ENCODE results near the gene STAMBPL1. TPM values are rescaled to one million over a fixed set of nuclear protein-coding genes. Genes with fewer than 3 reads are reported as not detected.
"Not testable (repeated sequence)": the region's sequence is repeated elsewhere in the genome, so short reads cannot be mapped to it uniquely, and the experiment has no call there.

The STAMBPL1 gene
- total RNA-seq, 2 donors from 2014 or later = 4.4 to 6.0 TPM

GRCh38 chr10:88911116-88911515 is 31.1 kb downstream of the STAMBPL1 start:
- no peak for DNase-seq (ENCODE audit: low spot score)
- intact Hi-C loops (cut with DNase I) = no loop called here

GRCh38 chr10:88911851-88912250 is 31.8 kb downstream of the STAMBPL1 start:
- intact Hi-C loops (cut with DNase I) = no loop called here
- DNase-seq (ENCODE audit: low spot score) = no peak

- intact Hi-C loops (cut with DNase I) = no loop called here
- DNase-seq (ENCODE audit: low spot score) = no peak
Observed at GRCh38 chr10:88913127-88913526, 33.1 kb downstream of the STAMBPL1 start.

GRCh38 chr10:88913788-88914187 is 33.7 kb downstream of the STAMBPL1 start:
- intact Hi-C loops (cut with DNase I) = no loop called here
- no peak for DNase-seq (ENCODE audit: low spot score)

GRCh38 chr10:88915781-88916180 is 35.7 kb downstream of the STAMBPL1 start:
- DNase-seq (ENCODE audit: low spot score) = no peak
- intact Hi-C loops (cut with DNase I) = no loop called here

GRCh38 chr10:88916231-88916630 is 36.2 kb downstream of the STAMBPL1 start:
- intact Hi-C loops (cut with DNase I) = no loop called here
- no peak for DNase-seq (ENCODE audit: low spot score)

- intact Hi-C loops (cut with DNase I) = no loop called here
- DNase-seq (ENCODE audit: low spot score) = no peak
Observed at GRCh38 chr10:88916986-88917385, 36.9 kb downstream of the STAMBPL1 start.

- intact Hi-C loops (cut with DNase I) = no loop called here
- DNase-seq (ENCODE audit: low spot score) = no peak
Observed at GRCh38 chr10:88918191-88918905, 38.3 kb downstream of the STAMBPL1 start.

- no peak for DNase-seq (ENCODE audit: low spot score)
- intact Hi-C loops (cut with DNase I) = no loop called here
Observed at GRCh38 chr10:88919041-88919440, 39.0 kb downstream of the STAMBPL1 start.

GRCh38 chr10:88920198-88920597 is 40.2 kb downstream of the STAMBPL1 start:
- intact Hi-C loops (cut with DNase I) = no loop called here
- DNase-seq (ENCODE audit: low spot score) = no peak

GRCh38 chr10:88920986-88921593 is 41.0 kb downstream of the STAMBPL1 start:
- intact Hi-C loops (cut with DNase I) = no loop called here
- no peak for DNase-seq (ENCODE audit: low spot score)

- intact Hi-C loops (cut with DNase I) = no loop called here
- DNase-seq (ENCODE audit: low spot score) = no peak
Observed at GRCh38 chr10:88922041-88922440, 42.0 kb downstream of the STAMBPL1 start.

GRCh38 chr10:88923520-88923919 is 43.5 kb downstream of the STAMBPL1 start:
- DNase-seq (ENCODE audit: low spot score) = no peak
- intact Hi-C loops (cut with DNase I) = no loop called here

- DNase-seq (ENCODE audit: low spot score) = no peak
- intact Hi-C loops (cut with DNase I) = no loop called here
Observed at GRCh38 chr10:88926566-88927415, 46.7 kb downstream of the STAMBPL1 start.

GRCh38 chr10:88927416-88927690 is 47.3 kb downstream of the STAMBPL1 start:
- DNase-seq (ENCODE audit: low spot score) = no peak
- intact Hi-C loops (cut with DNase I) = no loop called here

GRCh38 chr10:88928254-88928653 is 48.2 kb downstream of the STAMBPL1 start:
- intact Hi-C loops (cut with DNase I) = no loop called here

GRCh38 chr10:88931548-88931947 is 51.5 kb downstream of the STAMBPL1 start:
- no peak for DNase-seq (ENCODE audit: low spot score)
- intact Hi-C loops (cut with DNase I) = loop anchor here (2.0 to 5.0 kb wide), 3 partner anchors 51 to 95 kb away; partner anchors contain the start of gene STAMBPL1 (in 1 of the 2)

More at GRCh38 chr10:88928254-88928653, 48.2 kb downstream of the STAMBPL1 start:
- no peak for DNase-seq (ENCODE audit: low spot score)

- intact Hi-C loops (cut with DNase I) = loop anchor here in 1 of 2 donors (5.0 kb wide), 1 partner anchor 95 kb away; no protein-coding TSS in a partner anchor
- not testable (repeated sequence) for DNase-seq (ENCODE audit: low spot score)
Observed at GRCh38 chr10:88932029-88932428, 52.0 kb downstream of the STAMBPL1 start.

GRCh38 chr10:88932539-88933256 is 52.7 kb downstream of the STAMBPL1 start:
- intact Hi-C loops (cut with DNase I) = loop anchor here in 1 of 2 donors (5.0 kb wide), 1 partner anchor 95 kb away; no protein-coding TSS in a partner anchor
- no peak for DNase-seq (ENCODE audit: low spot score)

All from posterior vena cava (tissue), 2 donors.